HG03378 (cell line): ENCODE results near the gene SNTB2.

Experiments
- ATAC-seq: cut with Tn5 transposase; IDR thresholded peaks from one replicate; pipeline ENCODE4 v1.9.1; 2021; ENCODE audit warnings: mild to moderate bottlenecking, moderate library complexity; ENCODE audit not compliant: unreplicated experiment

Gene SNTB2

GRCh38 chr16:69316595-69317034 lies 129.7 kb downstream of the SNTB2 start:
- no peak for ATAC-seq

GRCh38 chr16:69318177-69318910 lies 131.4 kb downstream of the SNTB2 start:
- ATAC-seq: no peak

- no peak for ATAC-seq
These were observed 131.9 kb downstream of the SNTB2 start for GRCh38 chr16:69318911-69319289.

GRCh38 chr16:69319381-69319780 lies 132.4 kb downstream of the SNTB2 start:
- ATAC-seq: no peak

GRCh38 chr16:69319826-69320739 lies 133.1 kb downstream of the SNTB2 start:
- ATAC-seq: no peak

- no peak for ATAC-seq
These were observed 133.7 kb downstream of the SNTB2 start for GRCh38 chr16:69320740-69321073.

DNA sequence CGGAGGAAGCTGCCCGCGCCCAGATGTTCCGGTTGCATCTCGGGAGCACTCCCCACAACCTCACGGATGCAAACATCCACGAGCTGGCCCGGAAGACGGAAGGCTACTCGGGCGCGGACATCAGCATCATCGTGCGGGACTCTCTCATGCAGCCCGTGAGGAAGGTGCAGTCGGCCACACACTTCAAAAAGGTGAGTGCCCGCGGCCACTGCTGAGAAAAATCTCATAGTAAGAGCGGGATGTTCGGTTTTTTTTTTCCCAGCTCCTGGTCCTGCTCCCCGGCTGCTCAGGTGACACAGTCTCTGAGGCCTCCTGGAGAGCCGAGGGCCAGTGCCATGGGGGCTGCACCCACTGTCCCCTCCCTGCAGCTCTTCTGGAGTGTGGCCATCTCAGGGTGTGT lies 134.1 kb downstream of the SNTB2 start:
- ATAC-seq: no peak

- ATAC-seq: no peak
These were observed 135.4 kb downstream of the SNTB2 start for GRCh38 chr16:69322343-69322742.

- no peak for ATAC-seq
These were observed 136.5 kb downstream of the SNTB2 start for GRCh38 chr16:69323415-69323814.

- ATAC-seq: no peak
These were observed 137.1 kb downstream of the SNTB2 start for GRCh38 chr16:69324013-69324531.

DNA sequence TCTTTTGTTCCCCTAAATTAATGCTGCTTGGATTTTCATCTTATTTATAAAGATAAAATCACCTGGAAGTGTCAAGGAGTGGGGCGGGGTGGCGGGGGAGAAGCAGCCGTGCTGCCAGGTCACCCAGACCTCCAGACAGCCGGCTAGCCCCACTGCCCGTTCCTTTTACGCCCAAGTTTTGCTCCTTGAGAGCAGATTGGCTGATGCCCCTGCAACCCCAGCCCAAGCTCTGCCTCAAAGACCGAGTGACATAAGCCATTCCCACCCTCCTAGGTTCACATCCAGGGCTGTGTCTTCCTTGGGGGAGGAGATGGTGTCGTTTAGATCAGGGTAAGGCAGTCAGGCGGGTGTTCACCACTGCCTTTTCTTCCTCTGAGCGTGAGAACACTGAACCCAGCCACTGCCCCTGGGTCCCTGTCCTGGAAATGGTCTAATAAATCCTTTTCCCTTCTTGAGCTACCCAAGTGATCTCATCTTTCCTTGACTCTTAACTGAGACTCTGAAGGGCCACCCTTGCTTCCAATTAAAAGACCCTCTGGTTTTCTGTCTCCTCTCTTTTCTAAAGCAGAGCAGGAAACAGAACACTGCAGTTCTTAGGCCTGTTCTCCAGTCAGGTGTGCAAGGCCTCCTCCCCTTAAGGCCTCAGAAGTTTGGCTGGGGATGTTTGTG lies 137.8 kb downstream of the SNTB2 start:
- ATAC-seq: no peak

DNA sequence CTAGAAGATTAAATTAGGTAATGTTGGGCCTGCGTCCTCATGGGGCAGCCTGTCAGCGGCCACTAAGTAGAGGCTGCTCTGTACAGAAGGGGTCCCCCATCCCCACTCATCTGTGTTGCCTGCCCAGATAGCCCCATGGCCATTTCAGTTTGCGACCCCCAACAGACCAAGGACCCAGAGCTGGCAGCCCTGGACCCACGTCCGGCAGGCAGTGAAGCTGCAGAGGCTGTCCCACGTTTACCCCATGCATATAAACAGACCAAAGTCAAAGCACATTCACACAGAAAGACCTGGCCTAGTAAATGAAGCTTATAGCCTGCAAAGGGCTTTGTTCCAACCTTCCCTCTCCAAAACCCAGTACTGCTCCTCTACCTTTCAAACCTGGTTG lies 138.8 kb downstream of the SNTB2 start:
- no peak for ATAC-seq

- no peak for ATAC-seq
These were observed 139.4 kb downstream of the SNTB2 start for GRCh38 chr16:69326172-69326873.

- no peak for ATAC-seq
These were observed 140.8 kb downstream of the SNTB2 start for GRCh38 chr16:69327585-69328310.

DNA sequence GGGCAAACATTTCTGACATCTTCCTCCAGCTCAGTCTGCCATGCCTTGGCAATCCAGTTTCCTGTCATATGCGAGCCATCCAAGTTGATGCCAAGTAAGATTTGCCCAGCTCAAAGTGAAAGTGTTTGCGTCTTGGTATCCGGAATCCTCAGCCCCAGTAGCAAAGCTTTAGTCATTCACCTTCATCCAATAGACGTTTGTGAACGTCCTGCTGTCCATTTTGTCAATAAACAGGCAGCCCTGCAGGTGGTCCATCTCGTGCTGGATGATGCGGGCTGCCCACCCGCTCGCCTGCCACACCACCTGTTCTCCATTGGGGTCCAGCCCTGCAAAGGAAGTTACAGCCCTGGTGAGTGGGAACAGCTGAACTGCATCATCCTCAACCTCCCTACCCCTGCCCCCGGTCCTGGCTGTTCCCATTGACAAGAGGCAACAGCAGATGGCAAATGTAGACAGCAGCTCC lies 141.9 kb downstream of the SNTB2 start:
- ATAC-seq: no peak

DNA sequence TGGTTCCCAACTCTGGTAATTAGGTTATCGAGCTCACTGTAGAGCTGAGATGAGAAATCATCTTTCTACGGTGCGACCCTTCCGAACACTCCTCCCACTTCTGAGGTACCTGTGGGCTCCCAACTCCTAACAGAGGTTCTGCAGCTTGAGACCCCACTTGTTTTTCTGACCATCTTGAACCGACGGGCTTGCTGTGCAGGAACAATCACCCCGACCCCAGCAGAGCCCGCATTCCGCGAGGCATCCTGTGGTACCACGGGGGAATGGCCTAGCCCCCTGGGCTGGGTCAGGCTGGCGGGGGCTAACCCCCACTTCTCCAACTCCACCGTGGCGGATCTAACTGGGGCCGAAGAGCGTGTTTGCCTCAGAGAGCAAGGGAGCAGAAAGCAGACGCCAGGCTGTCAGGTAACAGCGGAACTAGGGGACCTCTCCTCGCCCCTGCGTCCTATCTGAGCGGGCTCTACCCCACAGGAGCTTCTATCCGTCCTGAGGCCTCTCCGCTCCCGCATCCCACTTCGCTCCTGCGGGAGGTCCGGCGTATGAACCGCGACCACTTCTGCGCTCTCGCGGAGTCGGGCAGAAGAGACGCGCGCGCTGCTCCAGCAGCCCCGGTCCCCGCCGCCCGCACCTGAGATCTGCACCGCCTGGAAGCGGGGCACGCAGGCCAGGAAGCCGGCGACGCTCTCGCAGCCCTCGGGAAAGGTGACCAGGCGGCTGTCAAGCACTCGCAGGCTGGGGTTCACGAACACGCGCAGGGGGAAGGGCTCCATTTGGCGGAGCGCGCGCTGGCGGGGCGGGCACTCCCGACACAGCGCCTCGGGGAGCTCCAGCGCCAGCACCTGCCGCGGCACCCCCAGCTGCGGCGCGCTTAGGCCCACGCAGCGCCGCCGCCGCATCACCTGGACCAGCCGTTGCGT lies 142.7 kb downstream of the SNTB2 start:
- no peak for ATAC-seq

DNA sequence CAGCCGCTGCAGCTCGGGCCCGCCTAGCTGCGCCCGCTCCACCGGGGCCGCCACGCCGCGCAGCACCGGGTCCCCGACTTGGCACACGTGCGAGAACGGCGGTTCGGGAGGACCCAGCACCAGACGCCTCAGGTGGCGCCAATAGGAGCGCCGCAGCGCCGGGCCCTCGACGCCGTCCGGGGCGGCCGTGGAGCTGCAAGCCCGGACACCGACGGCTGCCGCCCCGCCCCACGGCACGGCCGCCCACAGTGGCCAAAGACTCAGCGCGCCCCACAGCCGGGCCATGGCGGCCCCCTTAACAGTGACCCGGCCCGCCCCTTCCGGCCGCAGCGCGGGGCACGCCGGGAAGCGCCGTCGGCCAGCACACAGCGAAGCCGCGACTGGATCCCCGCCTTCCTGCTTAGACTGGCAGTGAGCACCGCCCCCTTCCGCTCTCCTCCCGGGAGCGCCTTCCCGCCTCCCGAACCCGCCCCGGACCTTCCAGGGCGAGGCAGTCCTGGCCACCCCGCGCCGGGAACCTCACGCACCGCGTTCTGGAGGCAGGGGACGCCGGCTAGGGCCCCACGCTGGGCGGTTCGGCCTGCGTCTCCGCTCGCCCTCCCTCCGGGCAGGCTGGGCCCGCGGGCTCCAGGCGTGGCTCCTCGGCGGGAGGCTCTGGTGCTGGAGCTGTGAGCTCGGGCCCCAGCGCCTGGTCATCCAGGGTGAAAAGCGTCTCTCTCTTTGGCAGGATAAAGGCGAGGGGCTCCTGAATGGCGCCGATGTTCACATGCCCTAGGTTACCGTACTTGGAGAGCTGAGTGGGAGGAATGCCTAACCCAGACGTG lies 143.5 kb downstream of the SNTB2 start, which contains the start of gene PDF:
TSS of gene PDF (minus strand) at position 303 of the 824 bp plus-strand sequence. CDS start at position 285, 18 bp downstream.
- peak; percentile 78 for ATAC-seq

DNA sequence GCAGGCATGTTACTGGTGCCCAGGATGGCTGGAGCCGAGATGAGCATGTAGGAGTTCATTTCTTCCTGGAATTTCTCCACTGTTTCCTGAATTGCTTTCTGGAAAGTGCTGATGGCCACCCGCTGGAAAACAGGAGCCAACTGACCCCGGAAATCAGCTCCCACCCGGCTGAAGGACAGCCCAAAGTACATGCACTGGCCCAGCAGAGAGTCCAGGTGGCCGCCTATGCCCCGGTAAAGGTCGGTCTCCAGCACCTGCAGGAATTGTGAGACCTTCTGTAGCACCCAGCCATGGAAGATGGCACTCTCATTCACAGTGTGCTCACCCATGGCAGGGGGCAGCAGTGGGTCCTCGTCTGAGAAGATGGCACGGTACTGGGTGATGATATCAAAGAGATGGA lies 147.7 kb downstream of the SNTB2 start:
- ATAC-seq: no peak
